Renal pelvis (tissue), 4 donors: ENCODE data around the gene ARHGAP11A. TPM values are rescaled to one million over a fixed set of nuclear protein-coding genes. Genes with fewer than 3 reads are reported as not detected.

Source experiments
- DNase-seq: peaks from one replicate; pipeline ENCODE4 v3.0.0-alpha.2; 2013
- polyA plus RNA-seq, 3 donors: library from polyadenylated mRNA; unstranded; fragments of 120-200 nt; gene quantifications; one replicate each; pipeline ENCODE4 v1.2.1, GENCODE V29; 2013; ENCODE audit not compliant: insufficient read length in 3 of 3

ARHGAP11A gene
- polyA plus RNA-seq, 3 donors = 31.6 to 35.0 (median 33.3) TPM

DNA sequence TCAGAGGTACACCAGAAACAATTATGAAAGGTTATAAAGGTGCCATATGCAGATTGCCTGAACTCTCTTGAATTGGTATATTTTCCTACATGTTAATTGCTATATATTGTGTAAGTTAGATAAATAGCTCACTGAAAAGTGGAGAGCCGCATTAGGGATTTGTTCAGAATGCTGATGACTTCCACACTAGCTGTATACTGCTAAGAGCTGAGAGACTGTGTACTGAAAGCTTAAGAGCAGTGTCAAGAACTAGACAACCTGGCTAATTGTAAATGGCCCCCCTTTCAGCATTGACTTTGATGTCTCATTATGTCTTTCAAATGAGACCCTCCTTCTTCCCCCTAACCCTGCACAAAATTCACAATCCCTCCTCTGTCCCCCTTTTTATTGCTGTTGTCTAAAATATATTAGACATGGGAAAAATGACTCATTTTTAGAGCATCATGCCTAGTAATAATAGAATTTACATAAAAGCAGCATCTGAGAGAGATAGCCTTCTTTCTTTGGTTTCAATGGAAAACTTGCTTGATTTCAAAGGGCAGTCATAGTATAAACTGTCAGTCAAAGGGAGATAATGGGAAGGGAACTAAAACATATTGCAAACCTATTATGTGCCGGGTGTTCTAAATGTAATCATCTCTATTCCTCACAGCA, 67.8 kb downstream of the ARHGAP11A start:
- no peak for DNase-seq

DNA sequence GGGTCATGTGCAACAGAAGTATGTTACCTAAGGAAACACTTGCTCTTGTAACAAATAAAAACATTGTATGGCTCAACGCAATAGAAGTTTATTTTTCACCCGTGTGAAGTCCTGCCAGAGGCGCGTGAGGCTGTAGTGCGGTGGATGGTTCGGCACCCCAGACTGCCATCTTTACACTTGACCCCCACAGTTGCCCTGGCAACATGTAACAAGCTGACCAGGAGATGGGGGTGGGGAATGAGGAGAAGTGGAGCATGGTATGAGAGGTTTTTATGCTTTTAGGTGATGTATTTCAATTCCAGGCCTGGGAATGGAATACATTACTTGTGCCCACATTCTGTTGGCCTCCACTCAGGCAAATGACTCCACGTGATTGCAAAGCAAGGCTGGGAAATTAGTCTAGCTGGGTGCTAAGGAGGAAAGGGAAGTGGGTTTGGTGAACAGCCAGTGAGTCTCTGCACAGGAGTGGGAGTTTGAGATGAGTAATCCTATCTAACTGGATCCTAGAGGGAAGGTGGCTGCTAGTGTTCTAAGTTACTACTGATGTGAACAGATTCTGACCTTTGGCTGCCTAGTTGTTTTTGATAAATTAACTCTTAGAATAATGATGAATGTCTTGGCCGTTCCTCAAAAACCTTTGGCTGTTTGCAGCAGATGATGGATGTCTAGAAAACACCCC, 68.7 kb downstream of the ARHGAP11A start:
- DNase-seq = no peak

- no peak for DNase-seq
These were observed 70.3 kb downstream of the ARHGAP11A start for GRCh38 chr15:32685576-32685975.

GRCh38 chr15:32687556-32687955, 72.3 kb downstream of the ARHGAP11A start:
- no peak for DNase-seq

DNA sequence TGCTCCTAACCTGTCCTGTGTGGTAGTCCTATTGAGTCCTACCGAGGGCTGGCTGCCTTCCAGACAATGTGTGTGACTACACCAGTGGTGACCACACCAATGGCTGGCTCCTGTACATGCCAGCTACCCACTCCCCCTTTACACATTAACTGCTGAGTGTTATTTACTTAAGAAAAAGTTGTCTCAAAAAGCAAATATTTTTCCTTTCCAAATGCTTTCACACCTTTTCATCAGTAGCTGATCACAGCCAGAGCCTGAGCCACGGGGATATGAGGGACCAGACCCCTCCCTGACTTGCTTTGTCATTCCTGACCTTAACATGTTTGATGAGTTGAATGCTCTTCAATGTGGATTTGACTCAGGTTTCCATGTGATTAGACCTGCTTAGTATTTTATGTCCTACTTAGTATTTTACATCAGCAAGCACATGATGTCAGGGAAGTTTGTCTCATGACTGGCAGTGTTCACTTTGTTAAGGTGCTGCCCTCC, 72.9 kb downstream of the ARHGAP11A start:
- no peak for DNase-seq

Other genes with a start within 250 kb of the ARHGAP11A start
- gene GOLGA8K, start 212.2 kb upstream of the ARHGAP11A start, polyA plus RNA-seq = 1 to 10 TPM; 1.6 to 4.6 (median 4.4) TPM
- under 1 TPM; 0.23 to 0.75 (median 0.73) TPM for gene GOLGA8O, start 159.9 kb upstream of the ARHGAP11A start, polyA plus RNA-seq
- 10 to 100 TPM; 12.4 to 42.7 (median 29.3) TPM for gene GOLGA8N, start 22.0 kb upstream of the ARHGAP11A start, polyA plus RNA-seq
- gene SCG5, start 26.2 kb downstream of the ARHGAP11A start, polyA plus RNA-seq = 10 to 100 TPM; 10.7 to 26.1 (median 21.0) TPM
- under 1 TPM; 0.19 to 0.58 (median 0.29) TPM for gene GREM1, start 102.5 kb downstream of the ARHGAP11A start, polyA plus RNA-seq